Measurements from ENCODE around the gene SERPINA4.

Gene SERPINA4

DNA sequence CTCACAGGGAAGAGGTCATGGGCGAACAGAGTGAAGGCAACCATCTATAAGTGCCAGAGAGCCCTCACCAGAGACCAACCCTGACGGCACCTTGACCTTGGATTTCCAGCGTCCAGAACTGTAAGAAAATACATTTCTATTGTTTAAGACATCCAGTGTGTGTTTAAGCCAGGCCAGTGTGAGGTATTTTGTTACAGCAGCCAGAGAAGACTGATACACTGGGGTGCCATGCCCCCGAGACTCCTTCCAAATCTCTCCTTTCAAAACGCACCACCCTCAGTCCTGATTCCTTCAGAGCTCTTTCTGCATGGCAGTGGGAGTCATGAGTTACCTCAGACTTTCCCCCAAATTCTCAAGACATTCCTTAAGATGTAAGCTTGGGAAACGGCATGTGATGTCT lies 17.5 kb downstream of the SERPINA4 start:
- TF ChIP-seq, protein P1, sequence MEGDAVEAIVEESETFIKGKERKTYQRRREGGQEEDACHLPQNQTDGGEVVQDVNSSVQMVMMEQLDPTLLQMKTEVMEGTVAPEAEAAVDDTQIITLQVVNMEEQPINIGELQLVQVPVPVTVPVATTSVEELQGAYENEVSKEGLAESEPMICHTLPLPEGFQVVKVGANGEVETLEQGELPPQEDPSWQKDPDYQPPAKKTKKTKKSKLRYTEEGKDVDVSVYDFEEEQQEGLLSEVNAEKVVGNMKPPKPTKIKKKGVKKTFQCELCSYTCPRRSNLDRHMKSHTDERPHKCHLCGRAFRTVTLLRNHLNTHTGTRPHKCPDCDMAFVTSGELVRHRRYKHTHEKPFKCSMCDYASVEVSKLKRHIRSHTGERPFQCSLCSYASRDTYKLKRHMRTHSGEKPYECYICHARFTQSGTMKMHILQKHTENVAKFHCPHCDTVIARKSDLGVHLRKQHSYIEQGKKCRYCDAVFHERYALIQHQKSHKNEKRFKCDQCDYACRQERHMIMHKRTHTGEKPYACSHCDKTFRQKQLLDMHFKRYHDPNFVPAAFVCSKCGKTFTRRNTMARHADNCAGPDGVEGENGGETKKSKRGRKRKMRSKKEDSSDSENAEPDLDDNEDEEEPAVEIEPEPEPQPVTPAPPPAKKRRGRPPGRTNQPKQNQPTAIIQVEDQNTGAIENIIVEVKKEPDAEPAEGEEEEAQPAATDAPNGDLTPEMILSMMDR (IDR thresholded peaks at IDR 0.05; ENCODE audit: insufficient read depth, low read length, poor library complexity, severe bottlenecking), result no peak
- Histone ChIP-seq H3K36me3 (ENCODE audit: control insufficient read depth, insufficient read depth, low read length) (no peaks in the 10 kb centered on the region), H3K27me3 (replicated peaks; ENCODE audit: control insufficient read depth, insufficient read depth, low read length) (peaks cover 5% of the 10 kb centered on the region), H3K4me3 (replicated peaks; ENCODE audit: low read depth, low read length) (no peak overlapping the region)
- DNase-seq (ENCODE audit: extremely low read depth, insufficient read length), result no peak

DNA sequence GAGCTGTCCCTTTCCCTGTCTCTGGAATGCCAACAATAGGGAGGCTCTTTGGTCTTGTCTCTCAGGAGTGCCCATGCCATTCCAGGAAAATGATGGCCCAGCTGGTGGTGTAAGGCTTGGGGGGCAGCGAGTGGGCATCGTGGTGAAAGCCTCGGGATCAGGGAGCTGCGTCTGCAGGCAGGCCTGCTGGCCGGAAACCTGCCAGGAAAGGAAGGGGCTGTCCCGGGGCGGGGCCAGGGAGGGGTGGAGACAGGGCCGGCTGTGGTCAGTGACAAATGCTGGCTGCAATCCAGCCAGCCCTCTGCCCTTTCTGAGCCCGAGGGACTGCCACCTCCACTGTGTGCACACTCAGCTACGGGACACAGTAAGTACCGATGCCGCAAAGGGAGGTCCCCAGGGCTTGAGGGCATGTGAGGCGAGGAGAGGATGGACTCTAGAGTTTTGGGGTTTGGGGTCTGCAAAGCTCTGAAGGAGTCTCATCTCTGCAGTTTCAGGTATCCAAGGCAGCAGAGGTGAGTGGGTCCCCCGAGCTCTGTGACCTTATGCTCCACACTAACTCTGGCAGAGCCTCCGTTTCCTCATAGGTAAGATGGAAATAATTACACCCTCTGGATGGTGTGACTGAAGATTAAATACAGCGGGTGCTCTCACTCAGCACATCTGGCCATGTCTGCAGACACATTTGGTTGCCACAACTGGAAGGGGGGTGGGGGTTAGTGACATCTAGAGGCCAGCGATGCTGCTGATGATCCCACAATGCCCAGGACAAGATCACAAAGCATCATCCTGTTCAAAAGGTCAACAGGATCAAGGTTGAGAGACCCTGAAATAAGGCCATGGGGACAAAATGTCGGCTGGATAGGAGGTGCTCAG lies 20.1 kb downstream of the SERPINA4 start, which contains the start of gene SERPINA5:
Gene SERPINA5, plus strand, starts transcription at position 300 of the 873 bp plus-strand sequence. CDS start 5,937 bp downstream, outside the sequence.
- TF ChIP-seq, protein P1 (IDR thresholded peaks at IDR 0.05; ENCODE audit: insufficient read depth, low read length, poor library complexity, severe bottlenecking), result no peak
- Histone ChIP-seq H3K4me3 (replicated peaks; ENCODE audit: low read depth, low read length) (no peak within 1 kb of the TSS), H3K27me3 (replicated peaks; ENCODE audit: control insufficient read depth, insufficient read depth, low read length) (peaks cover 5% of the 10 kb centered on the region), H3K36me3 (ENCODE audit: control insufficient read depth, insufficient read depth, low read length) (no peaks in the 10 kb centered on the region)
- no peak for DNase-seq (ENCODE audit: extremely low read depth, insufficient read length)

DNA sequence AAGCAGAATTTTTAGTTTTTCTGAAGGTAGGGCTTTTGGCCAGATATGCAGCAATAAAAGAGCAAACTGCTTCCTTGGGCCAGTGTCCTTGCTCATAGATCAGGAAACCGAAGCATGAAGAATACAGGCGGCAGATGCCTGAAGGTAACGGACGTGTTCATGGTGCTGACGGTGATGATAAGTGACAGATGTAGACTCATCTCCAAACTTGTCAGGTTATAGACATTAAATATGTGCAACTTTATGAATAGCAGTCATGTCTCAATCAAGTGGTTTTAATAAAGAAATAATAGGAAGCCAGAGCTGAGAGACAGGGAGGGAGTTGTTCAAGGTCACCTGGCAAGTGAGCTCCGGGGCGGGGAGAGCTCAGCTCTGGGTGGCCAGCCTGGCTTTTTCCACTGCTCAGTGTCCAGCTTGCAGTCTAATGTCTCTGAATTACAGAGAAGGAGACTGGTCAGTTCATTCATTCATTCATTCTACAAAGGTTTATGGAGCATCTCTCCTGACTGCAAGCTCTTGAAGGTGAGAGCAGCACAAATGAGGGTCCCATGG lies 21.0 kb downstream of the SERPINA4 start:
- peaks cover 5% of the 10 kb centered on the region for H3K27me3 ChIP-seq (replicated peaks; ENCODE audit: control insufficient read depth, insufficient read depth, low read length)
- H3K4me3 ChIP-seq (replicated peaks; ENCODE audit: low read depth, low read length), result no peak overlapping the region
- DNase-seq (ENCODE audit: extremely low read depth, insufficient read length), result no peak
- TF ChIP-seq, protein P1 (IDR thresholded peaks at IDR 0.05; ENCODE audit: insufficient read depth, low read length, poor library complexity, severe bottlenecking), result no peak
- H3K36me3 ChIP-seq (ENCODE audit: control insufficient read depth, insufficient read depth, low read length), result no peaks in the 10 kb centered on the region

DNA sequence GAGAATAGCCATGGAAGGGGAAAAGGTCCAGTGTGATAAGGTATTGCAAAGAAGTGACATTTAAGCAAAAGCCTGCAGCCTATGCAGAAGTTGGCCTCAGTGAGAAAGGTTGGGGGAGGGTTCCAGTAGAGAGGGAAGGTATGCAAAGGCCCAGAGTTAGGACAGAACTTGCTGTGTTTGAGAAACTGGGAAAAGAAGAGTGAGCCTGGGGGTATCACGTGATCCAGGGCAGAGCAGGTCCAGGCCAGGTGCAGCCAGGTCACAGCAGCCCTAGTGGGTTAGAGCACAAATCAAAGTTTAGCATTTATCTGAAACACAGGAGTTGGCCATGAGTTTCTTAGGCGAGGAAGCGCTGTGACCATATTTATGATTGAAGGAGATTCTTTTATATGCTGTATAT lies 21.6 kb downstream of the SERPINA4 start:
- TF ChIP-seq, protein P1 (IDR thresholded peaks at IDR 0.05; ENCODE audit: insufficient read depth, low read length, poor library complexity, severe bottlenecking), result no peak
- peaks cover 5% of the 10 kb centered on the region for H3K27me3 ChIP-seq (replicated peaks; ENCODE audit: control insufficient read depth, insufficient read depth, low read length)

DNA sequence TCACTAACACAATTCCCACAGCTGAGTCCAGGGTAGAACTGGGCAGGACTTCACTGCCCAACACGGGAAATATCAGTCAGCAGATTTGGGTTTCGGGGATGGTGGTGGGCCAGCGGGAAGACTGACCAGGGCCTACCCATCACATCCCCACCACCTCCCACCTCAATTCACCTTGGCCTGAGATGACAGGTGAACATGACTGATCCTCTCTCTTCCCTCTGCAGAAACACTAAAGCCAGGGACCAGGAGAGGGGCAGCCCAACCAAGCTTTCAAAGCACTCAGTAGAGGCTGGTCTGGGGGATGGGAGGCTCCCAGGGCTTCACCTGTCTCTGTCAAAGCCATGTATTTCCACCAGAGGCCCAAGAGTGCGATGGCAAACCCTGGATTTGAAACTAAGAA lies 22.3 kb downstream of the SERPINA4 start:
- H3K4me3 ChIP-seq (replicated peaks; ENCODE audit: low read depth, low read length), result no peak overlapping the region
- H3K36me3 ChIP-seq (ENCODE audit: control insufficient read depth, insufficient read depth, low read length), result no peaks in the 10 kb centered on the region
- TF ChIP-seq, protein P1 (IDR thresholded peaks at IDR 0.05; ENCODE audit: insufficient read depth, low read length, poor library complexity, severe bottlenecking), result no peak
- no peak for DNase-seq (ENCODE audit: extremely low read depth, insufficient read length)
- H3K27me3 ChIP-seq (replicated peaks; ENCODE audit: control insufficient read depth, insufficient read depth, low read length), result peaks cover 3% of the 10 kb centered on the region

More for the DNA sequence above, 21.6 kb downstream of the SERPINA4 start:
- Histone ChIP-seq H3K36me3 (ENCODE audit: control insufficient read depth, insufficient read depth, low read length) (no peaks in the 10 kb centered on the region), H3K4me3 (replicated peaks; ENCODE audit: low read depth, low read length) (no peak overlapping the region)
- DNase-seq (ENCODE audit: extremely low read depth, insufficient read length), result no peak

All from GM06990 (cell line).